ENCODE data around the gene CCDC71.

DNA sequence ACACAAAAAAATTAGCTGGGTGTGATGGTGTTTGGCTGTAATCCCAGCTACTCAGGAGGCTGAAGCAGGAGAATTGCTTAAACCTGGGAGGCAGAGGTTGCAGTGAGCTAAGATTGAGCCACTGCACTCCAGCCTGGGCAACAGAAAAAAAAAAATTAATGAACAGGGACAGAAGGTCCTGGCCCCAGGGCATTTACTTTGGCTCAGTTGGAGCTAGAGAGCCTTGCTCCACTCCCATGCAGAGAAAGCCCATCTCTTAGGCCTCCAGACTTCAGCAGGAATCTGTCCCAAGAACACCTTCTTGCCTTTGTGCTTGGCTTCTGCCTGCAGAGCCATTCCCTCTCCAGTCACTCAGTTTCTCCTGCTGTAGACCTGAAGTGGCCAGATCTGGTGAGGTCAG is 14.0 kb upstream of the CCDC71 start:
- TF ChIP-seq EZH2 (IDR thresholded peaks at IDR 0.05; ENCODE audit: insufficient read depth, poor library complexity, severe bottlenecking) (no peak), EZH2phosphoT487 (IDR thresholded peaks at IDR 0.05; ENCODE audit: insufficient read depth, low read depth) (no peak)

Measured in GM23248 (cell line).